GM12891 (cell line): ENCODE results near the gene CSTPP1.

Experiments
- DNase-seq: peaks from one replicate; pipeline ENCODE4 v3.0.0; 2011; ENCODE audit warnings: low spot score; ENCODE audit not compliant: insufficient read length
- FAIRE-seq: peaks from 2 replicates; lab custom pipeline; 2011; peaks lifted over from hg19 to GRCh38; lab: Jason Lieb, UNC
- PAX5 ChIP-seq: IDR thresholded peaks from 2 replicates; pipeline ENCODE4 v1.6.1; 2011; ENCODE audit warnings: low read length, moderate library complexity, mild to moderate bottlenecking; ENCODE audit not compliant: insufficient read depth, severe bottlenecking
- POLR2A ChIP-seq: IDR thresholded peaks from 2 replicates; pipeline ENCODE4 v1.6.1; 2011; ENCODE audit warnings: low read depth, low read length, control low read depth
- POLR2AphosphoS5 ChIP-seq: IDR thresholded peaks from 2 replicates; pipeline ENCODE4 v1.6.1; 2011; ENCODE audit warnings: low read depth, low read length, control low read depth
- POU2F2 ChIP-seq: IDR thresholded peaks from 2 replicates; pipeline ENCODE4 v1.6.1; 2011; ENCODE audit warnings: low read depth, mild to moderate bottlenecking, control low read depth, low read length, moderate library complexity
- SPI1 ChIP-seq: IDR thresholded peaks from 2 replicates; pipeline ENCODE4 v1.6.1; 2011; ENCODE audit warnings: low read depth, low read length, control low read depth
- TAF1 ChIP-seq: IDR thresholded peaks from 2 replicates; pipeline ENCODE4 v1.6.1; 2011; ENCODE audit warnings: low read depth, low read length, control low read depth

Gene CSTPP1

GRCh38 chr11:47055534-47055933 is 119.0 kb downstream of the CSTPP1 start:
- no peak for FAIRE-seq

DNA sequence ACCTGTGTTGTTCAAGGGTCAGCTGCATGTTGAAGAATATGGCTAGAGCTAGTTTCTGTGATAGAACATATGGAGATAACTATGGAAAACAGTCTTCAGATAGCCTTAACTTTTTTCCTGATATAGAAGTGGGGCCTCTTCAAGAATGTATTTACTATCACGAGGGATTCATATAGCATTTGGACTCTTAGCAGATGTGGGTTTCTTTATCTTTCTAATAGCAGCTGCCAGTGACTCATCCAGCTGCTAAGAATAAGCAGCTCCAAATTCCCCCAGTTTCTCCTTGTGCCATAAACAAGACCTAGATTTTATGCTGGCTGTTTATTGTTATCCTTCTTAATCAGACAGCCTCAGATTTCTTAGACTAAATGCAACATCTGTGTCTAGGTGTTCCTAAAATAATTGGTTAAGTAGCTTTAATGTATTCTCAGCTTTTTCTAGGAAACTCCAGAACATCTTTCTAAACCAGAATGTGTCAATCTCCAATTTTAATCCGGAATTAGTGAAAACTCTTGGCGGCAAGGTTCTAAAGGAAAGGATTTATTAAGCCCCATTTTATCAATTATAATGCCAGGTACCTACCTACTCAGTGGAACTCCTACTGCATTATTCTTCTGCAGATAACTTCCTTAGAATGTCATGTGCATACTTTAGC is 119.8 kb downstream of the CSTPP1 start:
- TF ChIP-seq SPI1 (no peak), POLR2A (no peak), PAX5 (no peak), POLR2AphosphoS5 (no peak), POU2F2 (no peak), TAF1 (no peak)
- FAIRE-seq (no peak), DNase-seq (no peak)

More at GRCh38 chr11:47055534-47055933, 119.0 kb downstream of the CSTPP1 start:
- TF ChIP-seq POLR2AphosphoS5: no peak
- no peak for DNase-seq

DNA sequence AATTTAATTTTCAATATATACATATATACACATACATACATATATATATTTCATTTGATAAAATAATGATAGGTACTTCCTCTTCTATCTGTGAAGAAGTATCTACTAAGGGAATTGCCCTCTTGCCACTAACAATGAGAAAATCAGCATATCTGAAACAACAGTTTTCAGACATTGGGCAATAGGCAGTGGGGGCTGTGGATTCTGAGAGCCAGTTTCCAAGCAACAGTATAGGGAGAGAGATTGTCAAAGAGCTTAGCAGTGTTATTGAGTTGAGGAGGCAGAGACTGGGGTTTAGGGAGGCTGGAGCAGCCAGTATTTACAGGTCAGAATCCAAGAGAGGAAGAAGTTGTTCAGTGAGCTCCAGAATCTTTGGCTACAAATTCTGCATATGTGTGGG is 120.8 kb downstream of the CSTPP1 start:
- TF ChIP-seq TAF1: no peak
- no peak for TF ChIP-seq PAX5
- no peak for TF ChIP-seq SPI1
- TF ChIP-seq POLR2A: no peak
- TF ChIP-seq POLR2AphosphoS5: no peak
- TF ChIP-seq POU2F2: no peak
- DNase-seq (no peak), FAIRE-seq (no peak)

GRCh38 chr11:47060807-47061206 is 124.2 kb downstream of the CSTPP1 start:
- FAIRE-seq: peak; percentile 50
- DNase-seq: no peak
- TF ChIP-seq PAX5 (no peak), SPI1 (no peak), POU2F2 (no peak), TAF1 (no peak), POLR2A (no peak), POLR2AphosphoS5 (no peak)

DNA sequence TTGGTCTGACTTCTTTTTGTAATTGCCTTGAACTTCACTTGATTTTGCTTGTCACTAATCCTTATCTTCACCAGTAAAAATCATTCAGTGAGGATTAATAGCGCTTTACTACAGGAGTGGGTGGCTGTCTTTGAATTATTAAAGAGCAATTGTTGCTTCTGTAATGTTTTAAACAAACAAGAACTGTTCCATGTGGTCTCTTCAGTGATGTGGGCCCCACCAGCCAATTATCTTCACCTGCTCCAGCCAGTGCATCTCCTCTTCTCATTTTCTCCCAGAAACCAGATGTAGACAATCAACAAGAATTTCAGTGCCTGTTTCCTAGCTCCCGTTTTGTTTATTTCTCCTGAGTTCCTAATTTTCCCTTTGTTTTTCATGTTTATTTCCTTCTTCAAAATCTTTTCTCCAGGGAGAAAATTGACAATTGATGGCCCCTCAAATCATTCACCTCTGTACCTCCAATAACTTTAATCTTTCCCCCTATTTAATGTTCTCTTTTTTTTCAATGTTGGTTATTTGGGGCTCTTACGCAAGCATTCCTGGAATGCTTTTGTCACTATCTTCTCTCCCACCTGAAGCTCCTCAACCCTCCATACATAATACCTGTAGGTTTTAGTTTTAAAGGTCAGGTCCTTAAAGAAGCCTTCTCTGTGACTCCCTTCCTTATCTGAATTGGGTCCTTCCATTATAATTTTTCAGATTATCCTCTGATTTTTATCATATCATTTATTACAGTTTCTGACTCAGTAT is 125.0 kb downstream of the CSTPP1 start:
- no peak for TF ChIP-seq TAF1
- TF ChIP-seq POLR2AphosphoS5: no peak
- TF ChIP-seq POLR2A: no peak
- TF ChIP-seq POU2F2: no peak
- TF ChIP-seq SPI1: no peak
- TF ChIP-seq PAX5: no peak
- DNase-seq (no peak), FAIRE-seq (no peak)

- DNase-seq (no peak), FAIRE-seq (peak; percentile 20)
- TF ChIP-seq PAX5 (no peak), POU2F2 (no peak)
Measured at GRCh38 chr11:47062736-47063135, 126.2 kb downstream of the CSTPP1 start.

- DNase-seq (no peak), FAIRE-seq (no peak)
- TF ChIP-seq POLR2AphosphoS5 (no peak), POLR2A (no peak)
Measured at GRCh38 chr11:47067401-47067800, 130.8 kb downstream of the CSTPP1 start.

DNA sequence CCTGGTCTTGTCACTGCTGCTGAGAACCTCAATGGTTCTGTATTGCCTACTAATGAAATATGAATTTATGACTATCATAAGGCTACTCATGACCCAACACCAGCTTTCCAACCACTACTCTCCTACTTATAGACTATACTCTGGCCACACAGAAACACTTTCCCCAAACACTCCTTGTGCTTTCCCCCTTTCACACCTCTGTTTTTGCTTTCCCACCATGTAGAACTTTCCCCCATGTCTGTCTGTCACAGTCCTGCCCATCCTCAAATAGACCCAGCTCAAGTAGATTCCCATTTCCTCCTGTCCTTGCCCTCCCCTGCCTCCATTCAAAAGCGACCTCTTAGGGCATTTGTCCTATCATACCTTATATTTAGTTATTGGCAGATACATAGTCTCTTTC is 134.2 kb downstream of the CSTPP1 start:
- no peak for TF ChIP-seq PAX5
- no peak for TF ChIP-seq TAF1
- no peak for TF ChIP-seq POLR2AphosphoS5
- TF ChIP-seq POLR2A: no peak
- TF ChIP-seq POU2F2: no peak
- TF ChIP-seq SPI1: no peak
- no peak for DNase-seq
- no peak for FAIRE-seq

DNA sequence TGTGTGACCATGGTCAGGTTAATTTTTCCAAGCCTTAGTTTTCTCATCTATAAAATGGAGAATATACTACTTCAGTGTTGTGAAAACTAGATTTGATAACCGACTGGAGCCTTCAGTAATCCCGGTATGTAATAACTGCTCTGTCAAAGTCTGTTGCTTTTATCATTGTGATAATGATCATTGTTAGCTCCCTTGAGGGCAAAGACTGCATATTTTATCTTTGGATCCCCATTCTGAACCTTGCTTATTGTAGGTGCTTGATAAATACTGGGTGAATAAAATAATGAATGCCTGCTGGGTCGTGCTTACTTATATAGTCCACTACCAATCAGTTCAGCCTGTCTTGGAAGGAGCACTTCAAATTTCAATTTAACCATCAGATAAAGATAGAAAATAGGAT is 134.8 kb downstream of the CSTPP1 start:
- TF ChIP-seq SPI1: no peak
- no peak for TF ChIP-seq POU2F2
- TF ChIP-seq PAX5: no peak
- FAIRE-seq (no peak), DNase-seq (no peak)

DNA sequence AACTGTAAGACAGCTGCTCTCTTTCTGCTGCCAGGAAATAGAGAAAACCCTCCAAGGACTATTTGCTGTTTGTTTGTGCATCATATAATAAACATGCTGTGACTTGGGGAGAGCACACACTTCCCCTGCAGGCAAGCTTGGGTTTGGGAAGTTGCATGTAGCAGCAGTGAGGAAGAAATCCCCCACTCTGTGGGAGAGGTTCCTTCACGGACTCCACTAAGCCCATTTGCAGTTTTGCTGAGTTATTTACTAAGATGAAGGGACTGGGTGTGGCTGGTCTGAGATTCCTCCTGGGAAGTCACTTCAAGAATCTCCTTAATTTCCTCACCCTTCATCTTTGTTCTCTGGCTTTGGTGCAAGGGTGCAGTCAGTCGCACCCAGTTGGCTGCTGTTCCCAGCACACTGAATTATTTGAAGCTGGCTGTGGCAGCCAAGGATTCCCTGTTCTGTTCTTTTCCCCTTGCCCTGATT is 135.3 kb downstream of the CSTPP1 start:
- FAIRE-seq (no peak), DNase-seq (no peak)
- TF ChIP-seq POLR2AphosphoS5 (no peak), PAX5 (no peak), TAF1 (no peak), POLR2A (no peak), POU2F2 (no peak), SPI1 (no peak)
